ENCODE results near the gene ADGRF4.
"Not testable (repeated sequence)": the region's sequence is repeated elsewhere in the genome, so short reads cannot be mapped to it uniquely, and the experiment has no call there.

ADGRF4 gene

GRCh38 chr6:47736083-47736700 lies 37.8 kb downstream of the ADGRF4 start:
- no peak for DNase-seq

- peak; percentile 7 to 14 for DNase-seq
Measured at GRCh38 chr6:47737406-47737805, 39.0 kb downstream of the ADGRF4 start.

- DNase-seq, result no peak
Measured at GRCh38 chr6:47740714-47741113, 42.3 kb downstream of the ADGRF4 start.

GRCh38 chr6:47741807-47742206 lies 43.4 kb downstream of the ADGRF4 start:
- peak in 1 of 2 donors; percentile 48 for DNase-seq

DNA sequence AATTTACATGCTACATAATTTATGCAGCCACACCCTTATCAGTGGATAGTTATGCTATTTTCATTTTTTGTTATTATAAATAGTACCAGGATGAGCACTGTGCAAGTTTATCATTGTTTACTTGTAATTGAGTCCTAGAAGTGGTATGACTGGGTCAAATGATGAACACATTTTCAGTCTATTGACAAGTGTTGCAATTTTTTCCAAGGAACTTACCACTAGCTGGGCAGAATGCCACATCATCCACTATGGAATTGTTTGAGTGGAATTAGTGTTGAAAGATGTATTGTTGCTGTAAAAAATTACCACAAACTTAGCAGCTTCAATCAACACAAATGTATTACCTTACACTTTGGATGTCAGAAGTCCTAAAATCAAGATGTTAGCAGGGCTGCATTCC lies 45.4 kb downstream of the ADGRF4 start:
- no peak for DNase-seq

DNA sequence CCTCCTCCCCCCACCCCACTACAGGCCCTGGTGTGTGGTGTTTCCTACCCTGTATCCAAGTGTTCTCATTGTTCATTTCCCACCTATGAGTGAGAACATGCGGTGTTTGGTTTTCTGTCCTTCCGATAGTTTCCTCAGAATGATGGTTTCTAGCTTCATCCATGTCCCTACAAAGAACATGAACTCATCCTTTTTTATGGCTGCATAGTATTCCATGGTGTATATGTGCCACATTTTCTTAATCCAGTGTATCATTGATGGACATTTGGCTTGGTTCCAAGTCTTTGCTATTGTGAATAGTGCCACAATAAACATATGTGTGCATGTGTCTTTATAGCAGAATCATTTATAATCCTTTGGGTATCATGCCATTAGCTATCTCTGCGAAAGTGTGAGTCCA lies 46.9 kb downstream of the ADGRF4 start:
- not testable (repeated sequence) for DNase-seq

DNA sequence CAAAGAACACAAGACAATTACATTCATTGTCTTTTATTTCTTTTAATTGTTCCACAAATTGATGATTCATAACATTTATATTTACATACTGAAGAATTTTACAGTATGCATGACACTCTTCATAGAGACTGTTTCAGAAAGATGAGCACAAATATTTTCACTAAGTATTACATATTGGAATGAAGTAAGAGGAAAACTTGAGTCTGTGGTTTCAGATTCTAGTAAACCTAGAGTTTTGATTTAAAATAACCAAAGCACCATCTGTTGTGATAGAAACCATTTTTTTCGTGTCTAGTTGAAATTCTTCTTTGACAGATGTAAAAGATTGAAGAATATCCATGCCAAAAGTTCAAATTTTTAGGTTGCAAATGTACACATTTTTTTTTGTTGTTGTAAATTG lies 51.4 kb downstream of the ADGRF4 start:
- DNase-seq, result no peak

DNA sequence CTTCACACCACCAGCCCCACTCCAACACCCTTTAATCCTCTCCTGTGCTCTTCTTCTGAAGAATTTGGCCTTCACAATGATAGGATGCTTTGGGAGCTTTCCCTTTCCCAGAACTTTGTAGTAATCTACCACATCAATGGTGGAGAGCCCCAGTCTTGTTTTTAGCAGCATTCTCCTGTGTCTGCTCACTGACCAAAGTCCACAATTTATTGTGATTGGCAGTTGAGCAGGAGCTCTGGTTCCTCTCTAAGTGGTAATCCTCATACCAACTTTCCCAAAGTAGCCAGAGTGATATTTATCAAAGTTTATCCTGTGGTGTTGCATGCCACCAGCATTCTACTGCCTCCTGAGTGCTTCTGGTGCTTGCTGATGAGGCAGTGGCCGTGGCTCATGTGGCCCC lies 54.4 kb downstream of the ADGRF4 start:
- no peak for DNase-seq

DNA sequence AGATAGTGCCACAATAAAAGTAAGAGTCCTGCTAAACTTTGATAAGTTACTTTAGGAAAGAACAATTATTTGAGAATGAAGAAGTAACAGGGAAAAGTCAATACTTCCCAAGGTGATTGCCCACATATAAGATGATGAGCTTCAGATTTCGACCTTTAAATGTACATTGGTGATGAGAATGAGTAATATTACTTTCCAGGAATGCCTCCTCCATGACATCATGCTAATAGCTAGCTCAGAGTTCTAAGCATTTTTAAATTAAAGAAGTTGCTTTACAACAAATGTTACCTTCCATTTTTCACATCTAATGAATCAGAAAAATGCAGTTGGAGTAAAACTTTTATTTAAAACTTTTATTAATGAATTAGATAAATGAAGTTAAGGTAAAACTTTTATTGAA lies 61.0 kb downstream of the ADGRF4 start:
- no peak for DNase-seq

GRCh38 chr6:47762502-47762901 lies 64.1 kb downstream of the ADGRF4 start:
- DNase-seq, result no peak

- DNase-seq, result no peak
Measured at GRCh38 chr6:47766445-47766844, 68.1 kb downstream of the ADGRF4 start.

- DNase-seq, result no peak
Measured at GRCh38 chr6:47767102-47767501, 68.7 kb downstream of the ADGRF4 start.

GRCh38 chr6:47769982-47770381 lies 71.6 kb downstream of the ADGRF4 start:
- DNase-seq, result no peak

All from hippocampal formation (tissue), 2 donors.